HCT116 (cell line): ENCODE results near the gene DEFB123. TPM values are rescaled to one million over a fixed set of nuclear protein-coding genes. Genes with fewer than 3 reads are reported as not detected.

Source experiments
- ATAC-seq: fragments of 200-7000 bp; cut with Tn5 transposase; 2 replicates; pipeline ENCODE4 v1.9.1; 2020; ENCODE audit warnings: mild to moderate bottlenecking, moderate library complexity
- BruUV-seq: library from RNA; stranded (reverse); fragments of 400-500 nt; replicated peaks from 2 replicates; lab custom pipeline; 2021; lab: Mats Ljungman, UMichigan
- CTCF ChIA-PET: fragments of 300-600 bp; sonication (Branson Sonifier 250); formaldehyde crosslinking; loops from one replicate; lab custom pipeline; 2021; ENCODE audit warnings: antibody characterized with exemption; lab: Charles Lee
- POLR2A ChIA-PET: fragments of 300-600, 350-600 bp; sonication (Branson Sonifier 250); formaldehyde crosslinking; loops from one replicate; lab custom pipeline; 2021; ENCODE audit warnings: antibody characterized with exemption; lab: Charles Lee
- RAD21 ChIA-PET, 2 experiments: fragments of 300-600 bp; sonication (Branson Sonifier 250); formaldehyde crosslinking; loops; one replicate each; lab custom pipeline; 2023; ENCODE audit warnings: low total read pairs in 2 of 2; ENCODE audit not compliant: uncharacterized antibody in 2 of 2, unreplicated experiment in 2 of 2, low non-redundant PET in 1 of 2; lab: Charles Lee
- DNase-seq: peaks from one replicate; pipeline ENCODE4 v3.0.0-alpha.2; 2010; ENCODE audit warnings: low read depth, low spot score
- H2AFZ ChIP-seq: fragments of 200-600 bp; shearing (Covaris generic), sonication (generic); 2 replicates; pipeline ENCODE4 v1.6.1; 2017; ENCODE audit warnings: low read depth, mixed run types, mixed read lengths, antibody characterized with exemption, low read length; ENCODE audit not compliant: poor library complexity, severe bottlenecking
- H3K27ac ChIP-seq: 2 replicates; pipeline ENCODE4 v1.5.1; 2012; ENCODE audit warnings: low read depth, low read length
- H3K27me3 ChIP-seq: fragments of 200-600 bp; sonication (generic); 2 replicates; pipeline ENCODE4 v1.6.1; 2016; ENCODE audit warnings: mixed run types, low read length, mixed read lengths; ENCODE audit not compliant: insufficient read depth
- H3K36me3 ChIP-seq, 2 experiments: fragments of 200-500 bp in 1 of 2; fragments of 200-600 bp in 1 of 2; sonication (Bioruptor generic) in 1 of 2; sonication (generic) in 1 of 2; 2 replicates each; pipeline versions ENCODE4 v1.5.1 to v1.6.1; 2014 to 2016; ENCODE audit warnings: low read length in 2 of 2, inconsistent platforms in 1 of 2, mixed read lengths in 1 of 2, mixed run types in 1 of 2; ENCODE audit not compliant: insufficient read depth in 2 of 2, control insufficient read depth in 1 of 2
- H3K4me1 ChIP-seq, 2 experiments: fragments of 200-600 bp in 1 of 2; sonication (generic) in 1 of 2; 2 replicates each; pipeline versions ENCODE4 v1.5.1 to v1.6.1; 2012 to 2017; ENCODE audit warnings: low read length in 2 of 2, inconsistent platforms in 1 of 2, mild to moderate bottlenecking in 1 of 2, mixed read lengths in 1 of 2, mixed run types in 1 of 2, moderate library complexity in 1 of 2; ENCODE audit not compliant: insufficient read depth in 2 of 2, control insufficient read depth in 1 of 2
- H3K4me2 ChIP-seq: fragments of 200-600 bp; sonication (generic); 2 replicates; pipeline ENCODE4 v1.6.1; 2017; ENCODE audit warnings: mixed run types, low read length, mixed read lengths
- H3K4me3 ChIP-seq, 2 experiments: fragments of 200-600 bp in 1 of 2; sonication (generic) in 1 of 2; replicated peaks in 1 of 2; 2 replicates each; pipeline ENCODE4 v1.5.1; 2011 to 2016; ENCODE audit warnings: low read length in 2 of 2, control low read depth in 1 of 2, low read depth in 1 of 2, mild to moderate bottlenecking in 1 of 2, mixed read lengths in 1 of 2, mixed run types in 1 of 2
- H3K79me2 ChIP-seq: fragments of 200-600 bp; sonication (generic); 2 replicates; pipeline ENCODE4 v1.6.1; 2017; ENCODE audit warnings: mild to moderate bottlenecking, mixed run types, low read length, moderate library complexity, mixed read lengths; ENCODE audit not compliant: insufficient read depth
- H3K9ac ChIP-seq: fragments of 200-600 bp; sonication (generic); 2 replicates; pipeline ENCODE4 v1.6.1; 2016; ENCODE audit warnings: low read length, mixed read lengths
- H3K9me2 ChIP-seq: fragments of 200-600 bp; sonication (generic), shearing (Covaris generic); 2 replicates; pipeline ENCODE4 v1.6.1; 2017; ENCODE audit warnings: mixed run types, mild to moderate bottlenecking, moderate library complexity; ENCODE audit not compliant: insufficient read depth
- H3K9me3 ChIP-seq, 2 experiments: fragments of 200-500 bp in 1 of 2; fragments of 200-600 bp in 1 of 2; sonication (Bioruptor generic) in 1 of 2; sonication (generic) in 1 of 2; 2 replicates each; pipeline ENCODE4 v1.6.1; 2014 to 2017; ENCODE audit warnings: low read length in 2 of 2, mixed read lengths in 2 of 2, inconsistent platforms in 1 of 2, low read depth in 1 of 2, mild to moderate bottlenecking in 1 of 2, mixed run types in 1 of 2, moderate library complexity in 1 of 2; ENCODE audit not compliant: control insufficient read depth in 1 of 2, insufficient read depth in 1 of 2
- H4K20me1 ChIP-seq: fragments of 200-600 bp; sonication (generic), shearing (Covaris generic); 2 replicates; pipeline ENCODE4 v1.6.1; 2017; ENCODE audit warnings: mixed run types, mild to moderate bottlenecking, moderate library complexity; ENCODE audit not compliant: insufficient read depth
- ATF3 ChIP-seq: IDR thresholded peaks from 2 replicates; pipeline ENCODE4 v1.6.1; 2012
- CEBPB ChIP-seq: IDR thresholded peaks from 2 replicates; pipeline ENCODE4 v1.6.1; 2012; ENCODE audit warnings: low read depth
- CTCF ChIP-seq, 3 experiments: fragments of 200-600 bp in 1 of 3; sonication (generic) in 1 of 3; IDR thresholded peaks in 2 of 3; conservative IDR thresholded peaks in 1 of 3; 2 replicates each; pipeline ENCODE4 v1.5.1; 2012 to 2017; ENCODE audit warnings: low read depth in 2 of 3, low read length in 2 of 3, antibody characterized with exemption in 1 of 3, borderline replicate concordance in 1 of 3, control low read depth in 1 of 3, mild to moderate bottlenecking in 1 of 3, mixed read lengths in 1 of 3, mixed run types in 1 of 3, moderate library complexity in 1 of 3; ENCODE audit not compliant: insufficient read depth in 1 of 3
- ELF1 ChIP-seq: IDR thresholded peaks from 2 replicates; pipeline ENCODE4 v1.6.1; 2012; ENCODE audit warnings: low read depth, borderline replicate concordance
- EZH2 ChIP-seq: fragments of 200-600 bp; sonication (generic); IDR thresholded peaks from 2 replicates; pipeline ENCODE4 v1.6.1; 2017; ENCODE audit warnings: antibody characterized with exemption, mixed run types
- EZH2phosphoT487 ChIP-seq: fragments of 200-600 bp; IDR thresholded peaks from 2 replicates; pipeline ENCODE4 v1.6.1; 2018; ENCODE audit warnings: antibody characterized with exemption, borderline replicate concordance
- JUND ChIP-seq: IDR thresholded peaks from 2 replicates; pipeline ENCODE4 v1.6.1; 2012
- POLR2A ChIP-seq: IDR thresholded peaks from 2 replicates; pipeline ENCODE4 v1.7.0; 2011; ENCODE audit warnings: borderline replicate concordance; ENCODE audit not compliant: insufficient read depth, insufficient read length; ENCODE audit errors: extremely low read depth
- POLR2AphosphoS5 ChIP-seq: IDR thresholded peaks from 2 replicates; pipeline ENCODE4 v1.6.1; 2011; ENCODE audit warnings: mild to moderate bottlenecking, low read depth, low read length, moderate library complexity
- RAD21 ChIP-seq: IDR thresholded peaks from 2 replicates; pipeline ENCODE4 v1.6.1; 2012; ENCODE audit warnings: low read depth, mild to moderate bottlenecking
- SIN3A ChIP-seq: IDR thresholded peaks from 2 replicates; pipeline ENCODE4 v1.6.1; 2012; ENCODE audit warnings: low read depth
- SP1 ChIP-seq: IDR thresholded peaks from 2 replicates; pipeline ENCODE4 v1.6.1; 2012; ENCODE audit warnings: low read depth
- SRF ChIP-seq: IDR thresholded peaks from 2 replicates; pipeline ENCODE4 v1.6.1; 2012; ENCODE audit warnings: low read depth
- TCF7L2 ChIP-seq: IDR thresholded peaks from 2 replicates; pipeline ENCODE4 v1.7.0; 2011; ENCODE audit warnings: borderline replicate concordance, inconsistent platforms; ENCODE audit not compliant: insufficient read depth, insufficient read length; ENCODE audit errors: extremely low read depth
- YY1 ChIP-seq: IDR thresholded peaks from 2 replicates; pipeline ENCODE4 v1.6.1; 2011; ENCODE audit warnings: low read length, low read depth, moderate library complexity, mild to moderate bottlenecking; ENCODE audit not compliant: insufficient replicate concordance; ENCODE audit errors: extremely low read depth
- ZBTB33 ChIP-seq: IDR thresholded peaks from 2 replicates; pipeline ENCODE4 v1.6.1; 2011; ENCODE audit warnings: mild to moderate bottlenecking, low read length, moderate library complexity; ENCODE audit not compliant: insufficient replicate concordance; ENCODE audit errors: extremely low read depth
- ZFX ChIP-seq: fragments of 450-650 bp; IDR thresholded peaks from 2 replicates; pipeline ENCODE4 v1.6.1; 2017
- intact Hi-C: fragments of 100-400 bp; cut with micrococcal nuclease; formaldehyde crosslinking; loops from 2 replicates; pipeline ENCODE4 v1.10.0; 2022
- total RNA-seq: library from RNA; stranded (reverse); gene quantifications from one replicate; pipeline ENCODE4 v1.2.1, GENCODE V29; 2021; ENCODE audit not compliant: unreplicated experiment
- TF ChIP-seq, protein P1 (sequence below): IDR thresholded peaks from 2 replicates; pipeline ENCODE4 v1.6.1; 2012; ENCODE audit warnings: low read depth

DEFB123 gene
- total RNA-seq, 1 experiment from 2014 or later: not detected

DNA sequence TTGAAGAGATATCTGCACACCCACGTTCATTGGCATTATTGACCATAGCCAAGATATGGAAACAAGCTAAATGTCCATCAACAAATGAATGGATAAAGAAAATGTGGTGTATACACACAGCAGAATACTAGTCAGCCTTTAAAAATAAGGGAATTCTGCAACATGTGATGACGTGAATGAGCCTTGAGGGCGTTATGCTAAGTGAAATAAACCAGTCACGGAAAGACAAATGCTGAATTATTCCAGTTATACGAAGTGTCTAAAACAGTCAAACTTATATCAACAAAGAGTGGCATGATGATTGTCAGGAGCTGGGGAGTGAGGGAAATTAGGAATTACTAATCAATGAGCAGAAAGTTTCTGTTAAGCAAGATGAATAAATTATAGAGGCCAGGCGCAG lies 26.1 kb upstream of the DEFB123 start:
- TF ChIP-seq ELF1 (no peak), RAD21 (no peak), CTCF (IDR thresholded peaks at IDR 0.05 in 2 of 3, conservative IDR thresholded peaks at IDR 0.05 in 1 of 3; ENCODE audit: borderline replicate concordance in 1 of 3, insufficient read depth in 1 of 3, low read depth in 2 of 3, low read length in 2 of 3) (no peak), EZH2 (no peak), ZBTB33 (no peak), SIN3A (no peak), ATF3 (no peak), POLR2A (no peak), SRF (no peak), ZFX (no peak), SP1 (no peak), CEBPB (no peak), POLR2AphosphoS5 (no peak), EZH2phosphoT487 (no peak), JUND (no peak), YY1 (no peak), TCF7L2 (no peak)
- TF ChIP-seq, protein P1, sequence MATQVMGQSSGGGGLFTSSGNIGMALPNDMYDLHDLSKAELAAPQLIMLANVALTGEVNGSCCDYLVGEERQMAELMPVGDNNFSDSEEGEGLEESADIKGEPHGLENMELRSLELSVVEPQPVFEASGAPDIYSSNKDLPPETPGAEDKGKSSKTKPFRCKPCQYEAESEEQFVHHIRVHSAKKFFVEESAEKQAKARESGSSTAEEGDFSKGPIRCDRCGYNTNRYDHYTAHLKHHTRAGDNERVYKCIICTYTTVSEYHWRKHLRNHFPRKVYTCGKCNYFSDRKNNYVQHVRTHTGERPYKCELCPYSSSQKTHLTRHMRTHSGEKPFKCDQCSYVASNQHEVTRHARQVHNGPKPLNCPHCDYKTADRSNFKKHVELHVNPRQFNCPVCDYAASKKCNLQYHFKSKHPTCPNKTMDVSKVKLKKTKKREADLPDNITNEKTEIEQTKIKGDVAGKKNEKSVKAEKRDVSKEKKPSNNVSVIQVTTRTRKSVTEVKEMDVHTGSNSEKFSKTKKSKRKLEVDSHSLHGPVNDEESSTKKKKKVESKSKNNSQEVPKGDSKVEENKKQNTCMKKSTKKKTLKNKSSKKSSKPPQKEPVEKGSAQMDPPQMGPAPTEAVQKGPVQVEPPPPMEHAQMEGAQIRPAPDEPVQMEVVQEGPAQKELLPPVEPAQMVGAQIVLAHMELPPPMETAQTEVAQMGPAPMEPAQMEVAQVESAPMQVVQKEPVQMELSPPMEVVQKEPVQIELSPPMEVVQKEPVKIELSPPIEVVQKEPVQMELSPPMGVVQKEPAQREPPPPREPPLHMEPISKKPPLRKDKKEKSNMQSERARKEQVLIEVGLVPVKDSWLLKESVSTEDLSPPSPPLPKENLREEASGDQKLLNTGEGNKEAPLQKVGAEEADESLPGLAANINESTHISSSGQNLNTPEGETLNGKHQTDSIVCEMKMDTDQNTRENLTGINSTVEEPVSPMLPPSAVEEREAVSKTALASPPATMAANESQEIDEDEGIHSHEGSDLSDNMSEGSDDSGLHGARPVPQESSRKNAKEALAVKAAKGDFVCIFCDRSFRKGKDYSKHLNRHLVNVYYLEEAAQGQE: no peak
- H3K4me2 ChIP-seq: no peak overlapping the region
- ChIA-PET CTCF (interaction anchor here (0.5 to 3.2 kb wide), 4 partner anchors 15 to 88 kb away, joined by 3 to 28 read pairs (median 4); no protein-coding TSS in a partner anchor), RAD21 (no interaction called here), POLR2A (interaction anchor here (1.3 kb wide), 1 partner anchor 9 kb away, joined by 3 read pairs; no protein-coding TSS in a partner anchor)
- no peaks in the 10 kb centered on the region for H3K9me3 ChIP-seq
- H3K36me3 ChIP-seq: no peaks in the 10 kb centered on the region
- no peak overlapping the region for H3K9ac ChIP-seq
- no peak overlapping the region for H2AFZ ChIP-seq
- H3K9me2 ChIP-seq: no peaks in the 10 kb centered on the region
- no peak for ATAC-seq
- H3K4me3 ChIP-seq: no peak overlapping the region
- peaks cover 15% of the 10 kb centered on the region; the same call in 1 of the 2 replicates for H3K27me3 ChIP-seq
- H3K79me2 ChIP-seq: no peaks in the 10 kb centered on the region
- H4K20me1 ChIP-seq: no peaks in the 10 kb centered on the region
- intact Hi-C loops: no loop called here
- no peak for DNase-seq
- no peak overlapping the region for H3K27ac ChIP-seq
- no TSS peak for BruUV-seq
- H3K4me1 ChIP-seq: no peaks in the 10 kb centered on the region
